Measurements from ENCODE around the gene GRIN3A.

- TF ChIP-seq CTCF (IDR thresholded peaks at IDR 0.05): no peak
- no peak for TF ChIP-seq POLR2A (IDR thresholded peaks at IDR 0.05)
Measured at GRCh38 chr9:101629636-101630035, 108.8 kb downstream of the GRIN3A start.
